ENCODE data around the gene SMIM45.

The SMIM45 gene

GRCh38 chr22:41916745-41917358 lies 35.1 kb upstream of the SMIM45 start:
- Histone ChIP-seq H3K27ac (ENCODE audit: low read depth in 2 of 2, low read length in 2 of 2) (no peak overlapping the region), H3K27me3 (ENCODE audit: control insufficient read depth in 2 of 2, insufficient read depth in 2 of 2, low read length in 2 of 2) (peaks cover 43 to 47% of the 10 kb centered on the region in 2 donors), H3K4me3 (ENCODE audit: low read length in 2 of 2) (no peak overlapping the region), H3K9ac (ENCODE audit: low read depth in 1 of 2, low read length in 2 of 2) (no peak overlapping the region), H3K4me1 (ENCODE audit: control insufficient read depth in 2 of 2, insufficient read depth in 2 of 2, low read length in 2 of 2) (peaks cover 15 to 23% of the 10 kb centered on the region in 2 donors), H3K36me3 (ENCODE audit: control insufficient read depth in 2 of 2, insufficient read depth in 2 of 2, low read length in 2 of 2) (no peaks in the 10 kb centered on the region), H3K9me3 (ENCODE audit: control insufficient read depth in 2 of 2, low read length in 2 of 2) (no peaks in the 10 kb centered on the region)

- H3K36me3 ChIP-seq (ENCODE audit: control insufficient read depth in 2 of 2, insufficient read depth in 2 of 2, low read length in 2 of 2) = no peaks in the 10 kb centered on the region
- no peak overlapping the region for H3K9ac ChIP-seq (ENCODE audit: low read depth in 1 of 2, low read length in 2 of 2)
- H3K27ac ChIP-seq (ENCODE audit: low read depth in 2 of 2, low read length in 2 of 2) = no peak overlapping the region
- peaks cover 37 to 41% of the 10 kb centered on the region in 2 donors for H3K27me3 ChIP-seq (ENCODE audit: control insufficient read depth in 2 of 2, insufficient read depth in 2 of 2, low read length in 2 of 2)
- H3K4me1 ChIP-seq (ENCODE audit: control insufficient read depth in 2 of 2, insufficient read depth in 2 of 2, low read length in 2 of 2) = peaks cover 15 to 23% of the 10 kb centered on the region in 2 donors
- H3K9me3 ChIP-seq (ENCODE audit: control insufficient read depth in 2 of 2, low read length in 2 of 2) = no peaks in the 10 kb centered on the region
- no peak overlapping the region for H3K4me3 ChIP-seq (ENCODE audit: low read length in 2 of 2)
Measured at GRCh38 chr22:41917375-41917902, 34.5 kb upstream of the SMIM45 start.

GRCh38 chr22:41917903-41918791 lies 33.8 kb upstream of the SMIM45 start:
- peaks cover 15 to 23% of the 10 kb centered on the region in 2 donors for H3K4me1 ChIP-seq (ENCODE audit: control insufficient read depth in 2 of 2, insufficient read depth in 2 of 2, low read length in 2 of 2)
- peaks cover 30 to 34% of the 10 kb centered on the region in 2 donors for H3K27me3 ChIP-seq (ENCODE audit: control insufficient read depth in 2 of 2, insufficient read depth in 2 of 2, low read length in 2 of 2)
- no peaks in the 10 kb centered on the region for H3K9me3 ChIP-seq (ENCODE audit: control insufficient read depth in 2 of 2, low read length in 2 of 2)
- H3K4me3 ChIP-seq (ENCODE audit: low read length in 2 of 2) = no peak overlapping the region
- H3K36me3 ChIP-seq (ENCODE audit: control insufficient read depth in 2 of 2, insufficient read depth in 2 of 2, low read length in 2 of 2) = no peaks in the 10 kb centered on the region
- H3K9ac ChIP-seq (ENCODE audit: low read depth in 1 of 2, low read length in 2 of 2) = no peak overlapping the region
- H3K27ac ChIP-seq (ENCODE audit: low read depth in 2 of 2, low read length in 2 of 2) = no peak overlapping the region

- peaks cover 15 to 22% of the 10 kb centered on the region in 2 donors for H3K4me1 ChIP-seq (ENCODE audit: control insufficient read depth in 2 of 2, insufficient read depth in 2 of 2, low read length in 2 of 2)
- no peaks in the 10 kb centered on the region for H3K9me3 ChIP-seq (ENCODE audit: control insufficient read depth in 2 of 2, low read length in 2 of 2)
- H3K9ac ChIP-seq (ENCODE audit: low read depth in 1 of 2, low read length in 2 of 2) = peak overlapping the region; percentile 58 to 65
- peak overlapping the region; percentile 65 to 72 for H3K4me3 ChIP-seq (ENCODE audit: low read length in 2 of 2)
- H3K36me3 ChIP-seq (ENCODE audit: control insufficient read depth in 2 of 2, insufficient read depth in 2 of 2, low read length in 2 of 2) = no peaks in the 10 kb centered on the region
- H3K27ac ChIP-seq (ENCODE audit: low read depth in 2 of 2, low read length in 2 of 2) = peak overlapping the region in 1 of 2 donors; percentile 77
- peaks cover 23 to 30% of the 10 kb centered on the region in 2 donors for H3K27me3 ChIP-seq (ENCODE audit: control insufficient read depth in 2 of 2, insufficient read depth in 2 of 2, low read length in 2 of 2)
Measured at GRCh38 chr22:41919357-41920224, 32.4 kb upstream of the SMIM45 start.

- H3K9ac ChIP-seq (ENCODE audit: low read depth in 1 of 2, low read length in 2 of 2) = no peak overlapping the region
- H3K4me1 ChIP-seq (ENCODE audit: control insufficient read depth in 2 of 2, insufficient read depth in 2 of 2, low read length in 2 of 2) = peaks cover 11 to 21% of the 10 kb centered on the region in 2 donors
- H3K27ac ChIP-seq (ENCODE audit: low read depth in 2 of 2, low read length in 2 of 2) = peak overlapping the region in 1 of 2 donors; percentile 77
- H3K36me3 ChIP-seq (ENCODE audit: control insufficient read depth in 2 of 2, insufficient read depth in 2 of 2, low read length in 2 of 2) = no peaks in the 10 kb centered on the region
- H3K9me3 ChIP-seq (ENCODE audit: control insufficient read depth in 2 of 2, low read length in 2 of 2) = no peaks in the 10 kb centered on the region
- H3K4me3 ChIP-seq (ENCODE audit: low read length in 2 of 2) = peak overlapping the region; percentile 9 to 43
- H3K27me3 ChIP-seq (ENCODE audit: control insufficient read depth in 2 of 2, insufficient read depth in 2 of 2, low read length in 2 of 2) = peaks cover 23 to 29% of the 10 kb centered on the region in 2 donors
Measured at GRCh38 chr22:41920271-41920976, 31.5 kb upstream of the SMIM45 start.

- Histone ChIP-seq H3K9ac (ENCODE audit: low read depth in 1 of 2, low read length in 2 of 2) (no peak overlapping the region), H3K9me3 (ENCODE audit: control insufficient read depth in 2 of 2, low read length in 2 of 2) (no peaks in the 10 kb centered on the region), H3K4me3 (ENCODE audit: low read length in 2 of 2) (no peak overlapping the region), H3K36me3 (ENCODE audit: control insufficient read depth in 2 of 2, insufficient read depth in 2 of 2, low read length in 2 of 2) (no peaks in the 10 kb centered on the region), H3K27ac (ENCODE audit: low read depth in 2 of 2, low read length in 2 of 2) (no peak overlapping the region), H3K27me3 (ENCODE audit: control insufficient read depth in 2 of 2, insufficient read depth in 2 of 2, low read length in 2 of 2) (peaks cover 13 to 21% of the 10 kb centered on the region in 2 donors), H3K4me1 (ENCODE audit: control insufficient read depth in 2 of 2, insufficient read depth in 2 of 2, low read length in 2 of 2) (peaks cover 10 to 21% of the 10 kb centered on the region in 2 donors)
Measured at GRCh38 chr22:41922328-41922727, 29.6 kb upstream of the SMIM45 start.

- peaks cover 10 to 15% of the 10 kb centered on the region in 2 donors for H3K4me1 ChIP-seq (ENCODE audit: control insufficient read depth in 2 of 2, insufficient read depth in 2 of 2, low read length in 2 of 2)
- no peak overlapping the region for H3K27ac ChIP-seq (ENCODE audit: low read depth in 2 of 2, low read length in 2 of 2)
- no peaks in the 10 kb centered on the region for H3K9me3 ChIP-seq (ENCODE audit: control insufficient read depth in 2 of 2, low read length in 2 of 2)
- no peaks in the 10 kb centered on the region for H3K36me3 ChIP-seq (ENCODE audit: control insufficient read depth in 2 of 2, insufficient read depth in 2 of 2, low read length in 2 of 2)
- no peak overlapping the region for H3K9ac ChIP-seq (ENCODE audit: low read depth in 1 of 2, low read length in 2 of 2)
- H3K4me3 ChIP-seq (ENCODE audit: low read length in 2 of 2) = no peak overlapping the region
- peaks cover 10 to 19% of the 10 kb centered on the region in 2 donors for H3K27me3 ChIP-seq (ENCODE audit: control insufficient read depth in 2 of 2, insufficient read depth in 2 of 2, low read length in 2 of 2)
Measured at GRCh38 chr22:41922940-41923594, 28.9 kb upstream of the SMIM45 start.

- H3K9ac ChIP-seq (ENCODE audit: low read depth in 1 of 2, low read length in 2 of 2) = no peak overlapping the region
- H3K9me3 ChIP-seq (ENCODE audit: control insufficient read depth in 2 of 2, low read length in 2 of 2) = no peaks in the 10 kb centered on the region
- peaks cover 7 to 16% of the 10 kb centered on the region in 2 donors for H3K27me3 ChIP-seq (ENCODE audit: control insufficient read depth in 2 of 2, insufficient read depth in 2 of 2, low read length in 2 of 2)
- H3K4me3 ChIP-seq (ENCODE audit: low read length in 2 of 2) = no peak overlapping the region
- H3K4me1 ChIP-seq (ENCODE audit: control insufficient read depth in 2 of 2, insufficient read depth in 2 of 2, low read length in 2 of 2) = peaks cover 10 to 11% of the 10 kb centered on the region in 2 donors
- no peaks in the 10 kb centered on the region for H3K36me3 ChIP-seq (ENCODE audit: control insufficient read depth in 2 of 2, insufficient read depth in 2 of 2, low read length in 2 of 2)
- no peak overlapping the region for H3K27ac ChIP-seq (ENCODE audit: low read depth in 2 of 2, low read length in 2 of 2)
Measured at GRCh38 chr22:41923595-41924276, 28.2 kb upstream of the SMIM45 start.

Measured in mucosa of rectum (tissue), 2 donors.